Neutrophil (primary cell): ENCODE results near the gene JAKMIP1.

Experiments used
- H3K27ac ChIP-seq: fragments of 200-600 bp; sonication (generic); 2 replicates; pipeline ENCODE4 v1.5.1; 2016; ENCODE audit warnings: mild to moderate bottlenecking, moderate library complexity
- H3K27me3 ChIP-seq: fragments of 200-600 bp; sonication (generic); 2 replicates; pipeline ENCODE4 v1.6.0; 2016; ENCODE audit warnings: mild to moderate bottlenecking
- H3K36me3 ChIP-seq: fragments of 200-600 bp; sonication (generic); 2 replicates; pipeline ENCODE4 v1.5.1; 2017
- H3K4me1 ChIP-seq, 2 experiments: fragments of 200-600 bp in 1 of 2; sonication (generic) in 1 of 2; 1 replicate in 1 of 2; 2 replicates in 1 of 2; pipeline versions ENCODE4 v1.5.1 to v1.6.1; 2013 to 2016; ENCODE audit warnings: low read depth in 1 of 2, low read length in 1 of 2, mild to moderate bottlenecking in 1 of 2, moderate library complexity in 1 of 2; ENCODE audit not compliant: control insufficient read depth in 1 of 2, insufficient read depth in 1 of 2
- H3K4me3 ChIP-seq, 2 experiments: fragments of 200-600 bp in 1 of 2; sonication (generic) in 1 of 2; 1 replicate in 1 of 2; 2 replicates in 1 of 2; pipeline ENCODE4 v1.5.1; 2013 to 2016; ENCODE audit warnings: low read depth in 1 of 2, low read length in 1 of 2, mild to moderate bottlenecking in 1 of 2, moderate library complexity in 1 of 2
- H3K9me3 ChIP-seq: fragments of 200-600 bp; sonication (generic); 2 replicates; pipeline ENCODE4 v1.5.1; 2016
- CTCF ChIP-seq: fragments of 200-600 bp; sonication (generic); IDR thresholded peaks from 2 replicates; pipeline ENCODE4 v1.5.1; 2016; ENCODE audit warnings: antibody characterized with exemption

JAKMIP1 gene

DNA sequence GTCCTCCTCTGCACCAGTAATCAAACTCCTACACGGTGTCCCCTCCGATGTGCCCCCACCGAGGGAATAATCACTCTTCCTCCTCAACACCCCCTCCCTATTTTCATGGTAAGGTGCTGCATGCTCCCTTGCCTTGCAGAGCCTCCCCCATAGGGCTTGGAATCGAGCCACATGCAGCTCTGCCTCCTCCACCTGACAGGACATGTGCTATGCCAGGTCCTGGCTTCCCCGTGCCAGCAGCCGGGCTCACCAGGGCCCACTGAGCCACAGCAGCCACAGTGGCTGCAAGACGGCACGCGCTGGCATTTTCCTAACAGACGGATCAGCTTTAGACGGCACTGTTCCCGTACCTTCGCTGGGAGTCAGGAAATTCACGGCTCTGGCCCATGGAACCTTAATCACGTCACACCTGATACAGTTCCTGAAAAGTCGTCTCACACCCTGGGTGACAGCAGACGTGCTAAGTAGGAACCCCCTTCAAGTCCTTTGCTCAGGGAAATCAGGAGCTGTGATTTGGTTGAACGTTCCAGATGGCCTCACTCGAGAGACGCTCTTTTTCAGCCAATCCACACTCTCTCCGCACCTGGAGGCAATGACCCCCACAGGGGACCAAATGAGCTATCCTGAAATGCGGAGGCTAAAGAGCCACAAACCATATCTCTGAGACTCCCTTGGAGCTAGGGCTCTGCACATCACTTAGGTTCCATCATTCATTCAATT lies 63.2 kb downstream of the JAKMIP1 start:
- H3K36me3 ChIP-seq = no peaks in the 10 kb centered on the region
- no peak overlapping the region for H3K27ac ChIP-seq
- H3K4me1 ChIP-seq = no peaks in the 10 kb centered on the region
- no peaks in the 10 kb centered on the region for H3K9me3 ChIP-seq
- TF ChIP-seq CTCF = no peak
- no peak overlapping the region for H3K4me3 ChIP-seq
- H3K27me3 ChIP-seq = no peaks in the 10 kb centered on the region

DNA sequence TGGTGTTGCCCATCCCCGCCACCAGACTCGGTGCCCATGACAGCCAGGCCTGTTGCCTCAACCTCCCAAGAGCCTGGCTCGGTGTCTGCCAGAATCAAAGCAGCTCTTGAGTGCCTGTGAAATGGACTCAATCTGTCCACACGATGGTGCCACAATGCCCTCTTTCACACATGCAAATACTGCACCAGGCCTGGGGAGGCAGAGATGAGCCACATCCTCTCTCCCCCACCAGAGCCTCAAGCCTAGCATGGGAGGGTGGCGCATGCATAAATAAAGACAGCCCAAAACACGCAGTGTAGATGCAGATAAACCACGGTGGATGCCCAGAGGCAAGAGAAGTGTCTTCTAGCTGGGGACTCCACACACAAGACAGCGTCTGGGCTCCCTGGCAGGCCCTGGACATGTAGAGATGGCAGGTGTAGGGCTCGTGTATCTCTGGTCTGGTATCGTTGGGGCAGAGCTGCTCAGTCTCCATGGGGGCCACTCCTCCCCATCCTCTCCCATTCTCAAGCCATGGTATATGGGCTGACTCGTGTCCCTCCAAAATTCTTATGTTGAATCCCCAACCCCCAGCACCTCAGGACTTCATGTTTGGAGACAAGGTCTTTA lies 65.6 kb downstream of the JAKMIP1 start:
- Histone ChIP-seq H3K27me3 (no peaks in the 10 kb centered on the region), H3K4me1 (no peaks in the 10 kb centered on the region), H3K36me3 (no peaks in the 10 kb centered on the region), H3K27ac (no peak overlapping the region), H3K4me3 (no peak overlapping the region), H3K9me3 (no peaks in the 10 kb centered on the region)
- TF ChIP-seq CTCF = no peak

DNA sequence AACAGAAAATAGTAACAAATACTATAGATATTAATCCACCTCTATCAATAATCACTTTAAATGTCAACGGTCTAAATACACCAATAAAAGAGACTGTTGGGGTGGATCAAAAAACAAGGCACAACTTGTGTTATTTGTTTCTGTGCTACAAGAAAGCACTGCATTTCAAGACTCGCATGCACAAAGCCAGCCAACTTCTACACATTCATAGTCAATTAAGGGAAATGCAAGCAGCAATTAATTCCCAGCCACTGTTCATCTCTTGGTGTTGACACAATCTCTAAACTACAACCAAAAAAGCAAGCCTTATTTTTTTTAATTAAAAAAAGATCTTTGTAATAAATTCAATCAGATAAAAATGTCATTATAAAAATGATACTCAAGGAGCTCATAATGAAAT lies 67.6 kb downstream of the JAKMIP1 start:
- H3K4me3 ChIP-seq = no peak overlapping the region
- H3K9me3 ChIP-seq = no peaks in the 10 kb centered on the region
- H3K27me3 ChIP-seq = no peaks in the 10 kb centered on the region
- TF ChIP-seq CTCF = no peak
- H3K36me3 ChIP-seq = no peaks in the 10 kb centered on the region
- no peaks in the 10 kb centered on the region for H3K4me1 ChIP-seq
- H3K27ac ChIP-seq = no peak overlapping the region

GRCh38 chr4:6128221-6128850 lies 72.0 kb downstream of the JAKMIP1 start:
- Histone ChIP-seq H3K27ac (no peak overlapping the region), H3K4me1 (no peaks in the 10 kb centered on the region), H3K27me3 (no peaks in the 10 kb centered on the region), H3K4me3 (no peak overlapping the region), H3K36me3 (no peaks in the 10 kb centered on the region), H3K9me3 (no peaks in the 10 kb centered on the region)
- TF ChIP-seq CTCF = no peak

GRCh38 chr4:6126971-6127745 lies 73.2 kb downstream of the JAKMIP1 start:
- Histone ChIP-seq H3K4me1 (no peaks in the 10 kb centered on the region), H3K27ac (no peak overlapping the region), H3K9me3 (no peaks in the 10 kb centered on the region), H3K4me3 (no peak overlapping the region), H3K27me3 (no peaks in the 10 kb centered on the region), H3K36me3 (no peaks in the 10 kb centered on the region)
- TF ChIP-seq CTCF = no peak
